ENCODE results near the gene FAM222A.

DNA sequence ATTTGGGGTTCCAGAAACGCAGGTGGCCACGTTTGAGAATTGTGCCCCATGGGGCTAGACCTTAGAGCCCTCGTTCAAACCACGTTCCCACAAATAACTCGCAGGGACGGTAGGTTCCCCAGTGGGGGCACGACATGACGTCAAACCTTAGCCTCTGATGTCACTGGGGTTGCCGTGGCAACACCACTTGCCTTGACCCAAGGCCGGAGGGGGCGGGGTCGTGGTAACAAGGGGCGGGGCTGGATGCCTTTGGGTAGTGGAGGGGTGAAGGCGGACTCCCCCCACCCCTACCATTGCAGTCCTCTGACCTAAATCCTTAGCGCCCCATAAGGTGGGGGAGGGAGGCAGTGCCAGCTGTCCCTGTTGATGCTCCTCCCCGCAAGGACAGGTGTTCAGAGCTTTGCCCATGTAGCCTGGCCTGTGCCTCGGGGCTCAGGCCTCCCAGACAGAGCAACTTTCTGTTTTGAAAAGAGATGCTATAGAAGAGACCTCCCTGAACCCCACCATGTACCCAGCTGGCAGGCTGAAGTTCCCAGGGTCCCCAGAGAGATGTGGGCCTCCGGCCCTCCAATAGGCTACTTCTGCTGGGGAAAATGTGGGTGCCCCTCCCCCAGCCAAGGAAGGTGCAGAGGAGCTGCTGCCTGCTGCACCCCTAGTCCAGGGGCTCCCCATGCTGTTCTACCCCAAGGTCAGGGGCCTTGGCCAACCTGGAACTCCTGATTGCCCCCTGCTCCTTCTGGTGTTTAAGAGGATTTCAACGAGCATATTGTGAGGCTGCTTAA is 1.9 kb downstream of the FAM222A start:
- TF ChIP-seq POLR2A (IDR thresholded peaks at IDR 0.05; ENCODE audit: low read length) (no peak), EP300 (IDR thresholded peaks at IDR 0.05) (no peak), ZSCAN20 (CRISPR knock-in tag; IDR thresholded peaks at IDR 0.05) (no peak), ESRRA (IDR thresholded peaks at IDR 0.05; ENCODE audit: borderline replicate concordance, low read length) (no peak), CTCF (IDR thresholded peaks at IDR 0.05) (no peak), JUN (IDR thresholded peaks at IDR 0.05) (no peak), SMC3 (IDR thresholded peaks at IDR 0.05) (no peak), PBX3 (IDR thresholded peaks at IDR 0.05) (no peak), BCL3 (IDR thresholded peaks at IDR 0.05) (no peak), NFE2L2 (conservative IDR thresholded peaks at IDR 0.05; ENCODE audit: low read length) (no peak)
- TF ChIP-seq, protein P1, sequence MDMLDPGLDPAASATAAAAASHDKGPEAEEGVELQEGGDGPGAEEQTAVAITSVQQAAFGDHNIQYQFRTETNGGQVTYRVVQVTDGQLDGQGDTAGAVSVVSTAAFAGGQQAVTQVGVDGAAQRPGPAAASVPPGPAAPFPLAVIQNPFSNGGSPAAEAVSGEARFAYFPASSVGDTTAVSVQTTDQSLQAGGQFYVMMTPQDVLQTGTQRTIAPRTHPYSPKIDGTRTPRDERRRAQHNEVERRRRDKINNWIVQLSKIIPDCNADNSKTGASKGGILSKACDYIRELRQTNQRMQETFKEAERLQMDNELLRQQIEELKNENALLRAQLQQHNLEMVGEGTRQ (IDR thresholded peaks at IDR 0.05) = no peak
- TF ChIP-seq, protein P2, sequence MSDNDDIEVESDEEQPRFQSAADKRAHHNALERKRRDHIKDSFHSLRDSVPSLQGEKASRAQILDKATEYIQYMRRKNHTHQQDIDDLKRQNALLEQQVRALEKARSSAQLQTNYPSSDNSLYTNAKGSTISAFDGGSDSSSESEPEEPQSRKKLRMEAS (IDR thresholded peaks at IDR 0.05) = no peak

Data from A549 (cell line).